ENCODE data around the gene ENDOV. TPM values are rescaled to one million over a fixed set of nuclear protein-coding genes. Genes with fewer than 3 reads are reported as not detected.

Gene ENDOV
- total and polyA plus RNA-seq, 8 donors = 2.3 to 122 (median 13.2) TPM

GRCh38 chr17:80481284-80482057, 66.5 kb downstream of the ENDOV start:
- intact Hi-C loops (cut with DNase I; ENCODE audit: low total_unique reads) = no loop called here

GRCh38 chr17:80482058-80482318, 67.0 kb downstream of the ENDOV start:
- 73 to 89% (median 81%) methylated on average over 3 to 4 of the region's 4 CpGs for WGBS, 5 donors
- DNase-seq = no peak
- Histone ChIP-seq H3K9me3 (peaks cover 2 to 5% (median 4%) of the 10 kb centered on the region in 4 donors), H3K27ac (no peak overlapping the region), H3K27me3 (peaks cover 18 to 98% (median 72%) of the 10 kb centered on the region in 3 donors), H3K36me3 (no peaks in the 10 kb centered on the region), H3K4me3 (no peak overlapping the region), H3K4me1 (peaks cover 17 to 28% (median 26%) of the 10 kb centered on the region in 4 donors)
- TF ChIP-seq POLR2AphosphoS5 (IDR thresholded peaks at IDR 0.05) (no peak), POLR2A (IDR thresholded peaks at IDR 0.05) (no peak), CTCF (IDR thresholded peaks at IDR 0.05) (no peak), EP300 (IDR thresholded peaks at IDR 0.05) (no peak)
- intact Hi-C loops (cut with DNase I; ENCODE audit: low total_unique reads) = no loop called here

More at GRCh38 chr17:80481284-80482057, 66.5 kb downstream of the ENDOV start:
- 28 to 47% (median 36%) methylated on average over 19 to 21 of the region's 21 CpGs for WGBS, 5 donors
- peak; percentile 38 to 62 for DNase-seq
- H3K27me3 ChIP-seq = peaks cover 19 to 98% (median 72%) of the 10 kb centered on the region in 3 donors
- peaks cover 22 to 33% (median 31%) of the 10 kb centered on the region in 4 donors for H3K4me1 ChIP-seq
- H3K27ac ChIP-seq = no peak overlapping the region
- no peaks in the 10 kb centered on the region for H3K36me3 ChIP-seq
- no peak for TF ChIP-seq POLR2A (IDR thresholded peaks at IDR 0.05)
- no peak for TF ChIP-seq POLR2AphosphoS5 (IDR thresholded peaks at IDR 0.05)
- no peak for TF ChIP-seq EP300 (IDR thresholded peaks at IDR 0.05)
- no peak for TF ChIP-seq CTCF (IDR thresholded peaks at IDR 0.05)
- H3K4me3 ChIP-seq = no peak overlapping the region
- no peaks in the 10 kb centered on the region for H3K9me3 ChIP-seq

- 56 to 63% (median 59%) methylated on average over 16 of the region's 16 CpGs for WGBS, 5 donors
- H3K4me3 ChIP-seq = no peak overlapping the region
- DNase-seq = no peak
- H3K36me3 ChIP-seq = no peaks in the 10 kb centered on the region
- intact Hi-C loops (cut with DNase I; ENCODE audit: low total_unique reads) = no loop called here
- H3K9me3 ChIP-seq = peaks cover 2 to 12% (median 11%) of the 10 kb centered on the region in 4 donors
- H3K27ac ChIP-seq = no peak overlapping the region
- H3K4me1 ChIP-seq = peaks cover 10 to 21% (median 18%) of the 10 kb centered on the region in 4 donors
- no peak for TF ChIP-seq CTCF (IDR thresholded peaks at IDR 0.05)
- no peak for TF ChIP-seq EP300 (IDR thresholded peaks at IDR 0.05)
- no peak for TF ChIP-seq POLR2A (IDR thresholded peaks at IDR 0.05)
- TF ChIP-seq POLR2AphosphoS5 (IDR thresholded peaks at IDR 0.05) = no peak
- peaks cover 10 to 98% (median 72%) of the 10 kb centered on the region in 3 donors for H3K27me3 ChIP-seq
Measured at GRCh38 chr17:80482555-80483308, 67.8 kb downstream of the ENDOV start.

GRCh38 chr17:80485846-80486245, 70.9 kb downstream of the ENDOV start:
- peaks cover 0 to 6% (median 5%) of the 10 kb centered on the region in 4 donors for H3K4me1 ChIP-seq
- TF ChIP-seq POLR2A (IDR thresholded peaks at IDR 0.05) (no peak), CTCF (IDR thresholded peaks at IDR 0.05) (no peak), POLR2AphosphoS5 (IDR thresholded peaks at IDR 0.05) (no peak), EP300 (IDR thresholded peaks at IDR 0.05) (no peak)
- peak in 1 of 2 donors; percentile 50 for DNase-seq
- intact Hi-C loops (cut with DNase I; ENCODE audit: low total_unique reads) = no loop called here
- peaks cover 0 to 80% (median 44%) of the 10 kb centered on the region in 3 donors for H3K27me3 ChIP-seq
- no peaks in the 10 kb centered on the region for H3K36me3 ChIP-seq
- 60 to 80% (median 73%) methylated on average over 9 to 10 of the region's 10 CpGs for WGBS, 5 donors
- peaks cover 2 to 13% (median 11%) of the 10 kb centered on the region in 4 donors for H3K9me3 ChIP-seq
- H3K4me3 ChIP-seq = no peak overlapping the region
- no peak overlapping the region for H3K27ac ChIP-seq

Data from stomach (tissue), 9 donors.